Lung (tissue), 12 donors: Measurements from ENCODE around the gene DCAKD. TPM values are rescaled to one million over a fixed set of nuclear protein-coding genes. Genes with fewer than 3 reads are reported as not detected.

ENCODE experiments used
- ATAC-seq: fragments of 200-7000 bp; cut with Tn5 transposase; one replicate; pipeline ENCODE4 v1.9.1; 2020; ENCODE audit warnings: moderate number of reproducible peaks; ENCODE audit not compliant: insufficient read depth, low FRiP score
- DNase-seq, 3 donors: peaks; one replicate each; pipeline ENCODE4 v3.0.0-alpha.2; 2013 to 2017
- H3K27ac ChIP-seq, 2 donors: one replicate each; pipeline ENCODE4 v1.5.1; 2013; ENCODE audit warnings: mild to moderate bottlenecking in 2 of 2, moderate library complexity in 2 of 2, control low read depth in 1 of 2, inconsistent platforms in 1 of 2, low read depth in 1 of 2, low read length in 1 of 2
- H3K27me3 ChIP-seq, 3 donors: one replicate each; pipeline ENCODE4 v1.5.1; 2013; ENCODE audit warnings: low read length in 2 of 3; ENCODE audit not compliant: control insufficient read depth in 3 of 3, insufficient read depth in 3 of 3
- H3K36me3 ChIP-seq, 4 donors: one replicate each; pipeline ENCODE4 v1.5.1; 2013; ENCODE audit warnings: low read length in 4 of 4, mild to moderate bottlenecking in 1 of 4, moderate library complexity in 1 of 4; ENCODE audit not compliant: control insufficient read depth in 4 of 4, insufficient read depth in 4 of 4
- H3K4me1 ChIP-seq, 5 donors: one replicate each; pipeline ENCODE4 v1.5.1; 2013; ENCODE audit warnings: low read length in 5 of 5, mild to moderate bottlenecking in 2 of 5, moderate library complexity in 1 of 5; ENCODE audit not compliant: control insufficient read depth in 5 of 5, insufficient read depth in 5 of 5
- H3K4me3 ChIP-seq: one replicate; pipeline ENCODE4 v1.5.1; 2013; ENCODE audit warnings: mild to moderate bottlenecking, control low read depth, moderate library complexity
- H3K9ac ChIP-seq, 2 donors: one replicate each; pipeline ENCODE4 v1.5.1; 2013; ENCODE audit warnings: low read length in 2 of 2, control low read depth in 1 of 2; ENCODE audit not compliant: insufficient read depth in 1 of 2
- H3K9me3 ChIP-seq, 4 donors: one replicate each; pipeline ENCODE4 v1.5.1; 2013; ENCODE audit warnings: low read length in 3 of 4, mild to moderate bottlenecking in 1 of 4, moderate library complexity in 1 of 4; ENCODE audit not compliant: control insufficient read depth in 4 of 4, insufficient read depth in 3 of 4
- CTCF ChIP-seq: IDR thresholded peaks from 2 replicates; pipeline ENCODE4 v1.5.1; 2012; ENCODE audit warnings: mild to moderate bottlenecking; ENCODE audit errors: control extremely low read depth, extremely low read depth
- WGBS, 2 donors: extraction: QIAGEN DNeasy Blood & Tissue Kit; methylation state at CpG; one replicate each; pipeline ENCODE4 v1.1.7; 2013; 5-methylcytosine and 5-hydroxymethylcytosine counted together
- polyA plus RNA-seq, 2 donors: library from polyadenylated mRNA; stranded (reverse); fragments of 200-250 nt; gene quantifications; one replicate each; pipeline ENCODE4 v1.2.1, GENCODE V29; 2013
- total RNA-seq, 2 donors: library from RNA; depleted of rRNA in 1 of 2; stranded (reverse); fragments of >200 nt in 1 of 2; gene quantifications; one replicate each; pipeline ENCODE4 v1.2.1, GENCODE V29; 2014 to 2021
- donor health status: control.
- donor health status: control.
- donor health status: Bipolar disorder and iron deficiency.
- donor health status: healthy.
- donor health status: DM: yes; HTN: yes; CAD: no.

DCAKD gene
- total and polyA plus RNA-seq, 4 donors = 11.8 to 28.8 (median 20.2) TPM

GRCh38 chr17:45087978-45088377 lies 36.5 kb upstream of the DCAKD start:
- WGBS, 2 donors = 91 to 95% methylated on average over 5 of the region's 5 CpGs
- Histone ChIP-seq H3K9me3 (no peaks in the 10 kb centered on the region), H3K4me3 (no peak overlapping the region), H3K4me1 (peaks cover 0 to 2% (median 0%) of the 10 kb centered on the region in 5 donors), H3K27ac (peak overlapping the region in 1 of 2 donors; percentile 20), H3K9ac (no peak overlapping the region), H3K27me3 (no peaks in the 10 kb centered on the region), H3K36me3 (peaks cover 23 to 49% (median 38%) of the 10 kb centered on the region in 4 donors)
- no peak for TF ChIP-seq CTCF
- ATAC-seq (no peak), DNase-seq (no peak)

- H3K27ac ChIP-seq = peak overlapping the region in 1 of 2 donors; percentile 20
These were observed 36.1 kb upstream of the DCAKD start for GRCh38 chr17:45087504-45087975.

GRCh38 chr17:45086865-45087503 lies 35.6 kb upstream of the DCAKD start:
- Histone ChIP-seq H3K27ac (no peak overlapping the region), H3K4me3 (no peak overlapping the region), H3K4me1 (no peaks in the 10 kb centered on the region), H3K9me3 (no peaks in the 10 kb centered on the region), H3K27me3 (no peaks in the 10 kb centered on the region), H3K9ac (no peak overlapping the region), H3K36me3 (peaks cover 29 to 53% (median 35%) of the 10 kb centered on the region in 4 donors)
- ATAC-seq (no peak), DNase-seq (no peak)
- no peak for TF ChIP-seq CTCF
- 95 to 96% methylated on average over 6 of the region's 6 CpGs for WGBS, 2 donors

More at GRCh38 chr17:45087504-45087975, 36.1 kb upstream of the DCAKD start:
- Histone ChIP-seq H3K4me1 (peaks cover 0 to 2% (median 0%) of the 10 kb centered on the region in 5 donors), H3K36me3 (peaks cover 24 to 50% (median 36%) of the 10 kb centered on the region in 4 donors), H3K4me3 (no peak overlapping the region), H3K9ac (no peak overlapping the region), H3K27me3 (no peaks in the 10 kb centered on the region), H3K9me3 (no peaks in the 10 kb centered on the region)
- ATAC-seq (no peak), DNase-seq (peak in 2 of 3 donors; percentile 8 to 28)
- WGBS, 2 donors = 82 to 85% methylated on average over 3 of the region's 3 CpGs
- no peak for TF ChIP-seq CTCF

GRCh38 chr17:45086391-45086790 lies 35.0 kb upstream of the DCAKD start:
- no peak for DNase-seq
- Histone ChIP-seq H3K36me3 (peaks cover 28 to 52% (median 38%) of the 10 kb centered on the region in 4 donors), H3K9ac (no peak overlapping the region), H3K4me3 (no peak overlapping the region), H3K27ac (no peak overlapping the region), H3K27me3 (no peaks in the 10 kb centered on the region), H3K4me1 (no peaks in the 10 kb centered on the region), H3K9me3 (no peaks in the 10 kb centered on the region)
- no peak for TF ChIP-seq CTCF
- no peak for ATAC-seq
- WGBS, 2 donors = 98 to 99% methylated on average over 4 of the region's 4 CpGs
